COLO668 (cell line): ENCODE results near the gene IL22RA1.

Source experiments
- DNase-seq: peaks from one replicate; lab custom pipeline; 2025; ENCODE audit not compliant: unreplicated experiment; lab: John Stamatoyannopoulos, UW

The IL22RA1 gene

DNA sequence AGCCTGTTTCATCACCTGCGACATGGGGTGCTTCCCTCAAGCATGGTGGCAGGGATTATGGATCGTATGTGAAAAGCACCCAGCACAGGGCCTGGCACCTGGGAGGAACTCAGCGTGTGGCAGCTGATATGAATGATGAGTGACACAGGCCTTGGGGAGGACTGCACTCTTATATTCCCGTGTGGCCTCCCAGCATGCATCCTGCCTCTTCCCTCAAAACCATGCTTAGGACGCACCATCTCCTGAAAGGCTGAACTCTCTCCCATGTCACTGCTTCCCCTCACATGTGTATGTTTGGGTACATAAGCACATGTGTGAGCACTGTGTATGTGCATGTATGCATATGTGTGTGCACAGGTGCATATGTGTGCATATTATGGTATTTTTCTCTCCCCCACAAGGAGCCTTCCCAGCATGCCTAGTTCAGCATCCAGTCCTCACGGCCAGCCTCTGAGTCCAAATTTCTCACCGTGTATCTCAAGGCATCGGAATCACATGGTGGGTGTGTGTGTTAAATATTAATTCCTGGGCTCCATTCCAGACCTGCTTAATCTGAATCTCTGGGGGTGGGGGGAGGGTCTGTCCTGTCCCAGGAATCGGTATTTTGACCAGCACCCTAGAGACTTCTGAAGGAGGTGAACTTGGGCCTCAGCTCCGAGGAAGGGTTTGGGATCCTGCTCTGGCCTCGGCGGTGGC is 43.8 kb downstream of the IL22RA1 start:
- DNase-seq = no peak

DNA sequence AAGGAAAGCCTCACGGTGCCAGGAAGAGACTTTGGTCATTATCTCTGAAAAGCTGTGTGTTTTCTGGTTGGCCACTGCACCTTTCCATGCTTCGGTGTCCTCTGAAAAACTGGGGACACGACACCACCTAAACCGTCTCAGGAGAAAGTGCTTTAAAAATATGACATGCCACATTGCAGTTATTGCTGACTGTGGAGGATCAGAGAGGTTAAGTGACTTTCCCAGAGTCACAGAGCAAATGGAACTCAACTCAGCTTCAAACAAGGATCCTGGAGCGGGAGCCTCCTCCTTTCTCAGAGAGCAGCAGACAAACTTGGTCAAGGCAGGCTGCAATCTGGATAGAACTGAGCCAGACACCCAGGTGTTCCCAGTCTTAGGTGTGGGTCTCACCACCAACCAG is 44.8 kb downstream of the IL22RA1 start:
- DNase-seq = no peak

DNA sequence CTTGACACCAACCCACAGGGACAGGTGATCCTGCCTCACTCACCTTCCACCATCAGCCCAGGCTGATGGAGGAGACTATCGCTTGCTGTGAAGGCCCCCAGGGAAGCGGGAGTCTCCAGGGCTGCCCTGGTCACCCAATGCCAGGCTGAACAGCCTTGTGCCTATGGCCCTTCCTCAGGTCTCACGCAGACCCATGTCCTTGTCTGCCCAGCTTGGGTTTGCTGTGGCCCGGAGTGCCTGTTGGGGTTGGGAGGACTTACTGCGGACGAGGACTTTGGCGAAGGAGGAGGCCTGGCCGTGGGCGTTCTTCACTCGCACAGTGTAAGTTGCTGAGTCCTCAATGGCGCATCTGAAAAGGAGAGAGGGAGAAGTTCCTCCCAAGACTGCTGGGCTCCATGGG is 45.3 kb downstream of the IL22RA1 start:
- DNase-seq = no peak

DNA sequence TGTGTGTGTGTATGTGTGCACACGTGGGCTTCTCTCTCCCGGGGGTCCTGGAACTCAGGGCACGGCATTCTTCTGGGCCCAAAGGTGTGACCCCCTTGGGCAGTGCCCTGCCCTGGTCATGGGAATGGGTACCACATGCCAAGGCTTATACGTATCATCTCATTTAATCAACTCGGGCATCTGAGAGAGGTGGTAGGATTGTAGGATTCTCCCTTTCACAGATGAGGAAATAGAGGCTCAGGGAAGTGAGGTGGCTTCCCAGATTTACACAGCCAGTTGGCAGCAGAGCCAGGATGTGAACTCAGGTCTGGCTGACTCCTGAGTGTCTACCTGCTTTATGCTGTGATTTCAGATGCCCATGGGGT is 46.2 kb downstream of the IL22RA1 start:
- DNase-seq = no peak

DNA sequence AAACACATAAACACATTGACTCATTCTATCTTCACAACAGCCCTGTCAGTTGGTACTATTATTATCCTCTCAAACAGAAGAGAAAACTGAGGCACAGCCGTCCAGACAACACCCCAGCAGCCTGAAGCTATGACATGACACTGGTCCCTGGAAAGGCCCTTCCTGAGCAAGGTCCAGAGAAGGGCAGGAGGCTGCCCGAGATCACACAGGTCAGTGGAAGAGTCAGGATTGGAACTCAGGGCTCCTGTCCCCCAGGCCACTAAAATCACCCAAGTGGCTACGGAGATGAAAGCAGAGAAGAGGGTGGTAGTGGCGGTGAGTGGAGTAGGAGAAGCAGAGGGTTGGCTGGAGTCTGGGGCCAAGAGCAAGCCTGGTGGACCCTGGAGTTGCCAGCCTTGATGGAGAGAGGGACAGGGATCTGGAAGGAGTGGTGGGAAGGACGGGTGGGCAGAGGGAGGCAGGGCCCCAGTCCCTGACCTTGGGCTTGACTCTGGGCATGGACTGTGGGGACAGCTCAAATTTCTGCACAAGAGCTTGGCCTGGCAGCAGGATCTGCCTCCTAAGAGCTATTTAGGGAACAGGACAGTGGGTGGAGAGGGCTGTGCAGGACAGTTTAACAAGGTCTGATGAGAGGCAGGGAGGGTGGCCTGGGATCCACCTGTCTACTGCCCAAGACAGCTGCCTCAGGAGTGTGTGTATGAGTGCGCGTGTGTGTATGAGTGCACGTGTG is 46.8 kb downstream of the IL22RA1 start:
- no peak for DNase-seq

DNA sequence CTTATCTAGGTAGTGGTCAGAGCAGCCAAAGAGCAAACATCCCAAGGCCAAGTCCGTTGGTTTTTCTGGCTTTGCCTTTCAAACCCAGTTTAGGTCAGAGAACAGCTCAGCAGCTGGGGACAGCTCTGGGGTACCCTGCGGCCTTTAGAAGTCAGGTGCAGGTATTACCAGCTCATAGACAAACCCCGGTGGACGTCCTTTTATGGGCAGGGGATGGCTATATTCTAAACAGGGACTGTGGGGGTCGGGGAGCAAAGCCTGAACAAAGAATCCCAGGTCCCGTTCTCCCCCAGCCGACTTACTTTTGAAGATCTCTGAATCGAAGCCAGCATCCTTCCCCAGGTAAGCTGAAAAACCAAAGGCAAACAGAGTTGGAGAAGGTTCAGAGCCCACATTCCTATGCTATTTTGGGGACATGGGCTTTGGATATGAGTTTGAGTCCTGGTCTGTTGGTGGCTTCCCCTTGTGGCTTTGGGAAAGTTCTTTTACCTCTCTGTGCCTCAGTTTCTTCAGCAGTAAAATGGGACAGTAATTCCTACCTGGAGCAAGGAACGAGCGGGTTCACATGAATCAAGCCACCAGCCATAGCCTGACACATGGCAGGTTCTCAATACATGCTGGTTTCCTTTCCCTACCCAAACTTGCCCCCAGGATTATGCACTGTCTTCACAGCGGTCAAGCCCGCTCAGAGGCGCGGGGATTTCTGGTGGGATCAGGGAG is 47.6 kb downstream of the IL22RA1 start:
- no peak for DNase-seq

DNA sequence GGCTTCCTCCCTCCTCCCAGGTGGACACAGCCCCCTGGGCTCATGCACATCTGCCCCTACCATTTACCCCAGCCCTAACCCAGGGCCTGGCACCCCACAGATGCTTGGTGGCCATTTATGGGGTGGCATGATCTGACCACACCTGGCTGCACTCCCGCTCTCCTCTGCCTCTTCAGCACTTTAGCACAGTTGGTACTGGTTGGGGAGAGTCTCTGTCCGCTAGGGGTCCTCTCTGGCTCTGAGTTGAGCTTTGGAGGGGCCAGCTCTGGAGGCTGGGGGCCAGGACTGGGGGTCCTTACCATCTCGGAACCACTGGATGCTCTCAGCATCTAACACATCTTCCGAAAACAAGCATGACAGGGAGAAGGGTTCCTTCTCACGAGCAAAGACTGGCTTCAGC is 48.4 kb downstream of the IL22RA1 start:
- peak; percentile 25 for DNase-seq

DNA sequence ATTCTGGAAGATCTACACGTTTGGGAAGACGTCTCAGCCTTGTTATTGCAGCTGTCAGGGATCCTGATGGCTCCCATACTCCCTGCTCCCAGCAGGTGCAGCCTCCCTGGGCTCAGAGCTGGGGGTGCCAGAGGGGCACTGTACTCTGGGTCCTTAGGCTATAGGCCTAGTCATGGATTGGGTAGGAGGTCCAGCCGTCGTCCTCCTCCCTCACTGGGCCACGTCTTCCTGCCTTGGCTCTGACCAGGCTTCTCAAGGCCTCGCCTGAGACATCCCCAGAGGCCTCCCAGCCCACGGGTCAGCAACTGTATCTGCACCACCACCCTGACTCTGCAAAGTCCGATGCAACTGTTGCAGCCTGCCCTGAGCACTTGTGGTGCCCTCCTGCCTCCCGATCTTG is 49.2 kb downstream of the IL22RA1 start:
- DNase-seq = no peak

DNA sequence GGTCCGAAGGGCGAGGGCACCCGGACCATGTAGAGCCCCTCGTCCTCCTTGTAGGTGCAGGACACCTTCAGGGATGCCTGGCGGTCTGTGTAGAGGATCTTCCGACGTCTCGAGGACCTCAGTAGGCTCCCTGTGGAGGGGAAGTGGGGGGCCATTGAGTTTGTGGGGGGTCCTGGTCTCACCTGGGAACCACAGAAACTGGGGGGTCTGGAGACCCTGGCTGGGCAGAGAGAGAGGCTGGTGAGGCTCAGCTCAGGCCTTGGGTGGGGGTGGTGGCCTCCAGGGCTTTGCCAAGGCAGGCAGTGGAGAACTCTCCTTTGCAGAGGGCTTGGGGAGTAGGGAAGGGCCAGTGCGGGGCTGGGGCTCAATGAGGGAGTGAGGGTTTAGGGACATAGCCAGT is 50.0 kb downstream of the IL22RA1 start:
- no peak for DNase-seq

DNA sequence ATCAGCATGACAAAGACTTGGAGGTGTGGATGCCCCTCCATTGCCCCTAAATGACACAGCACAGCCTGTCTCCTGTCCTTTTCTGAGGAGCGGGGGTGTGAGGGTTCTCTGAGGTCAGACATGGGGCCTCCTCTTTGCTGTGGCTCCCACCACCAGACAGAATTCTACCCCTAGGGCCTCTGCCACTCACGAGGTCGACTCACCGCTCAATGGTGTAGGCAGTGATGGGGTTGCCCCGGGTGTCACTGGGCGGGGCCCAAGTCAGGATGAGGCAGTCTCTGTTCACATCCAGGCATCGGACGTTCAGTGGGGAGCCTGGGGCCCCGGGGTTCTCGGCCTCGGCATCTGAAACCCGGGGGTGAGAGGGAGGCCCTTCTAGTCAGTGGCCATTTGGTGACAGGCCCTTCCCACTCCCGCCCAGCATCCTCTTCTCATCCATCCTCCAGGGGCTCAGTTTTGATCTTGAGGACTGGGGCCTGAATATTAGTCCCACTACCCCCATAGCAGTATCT is 50.9 kb downstream of the IL22RA1 start:
- no peak for DNase-seq

DNA sequence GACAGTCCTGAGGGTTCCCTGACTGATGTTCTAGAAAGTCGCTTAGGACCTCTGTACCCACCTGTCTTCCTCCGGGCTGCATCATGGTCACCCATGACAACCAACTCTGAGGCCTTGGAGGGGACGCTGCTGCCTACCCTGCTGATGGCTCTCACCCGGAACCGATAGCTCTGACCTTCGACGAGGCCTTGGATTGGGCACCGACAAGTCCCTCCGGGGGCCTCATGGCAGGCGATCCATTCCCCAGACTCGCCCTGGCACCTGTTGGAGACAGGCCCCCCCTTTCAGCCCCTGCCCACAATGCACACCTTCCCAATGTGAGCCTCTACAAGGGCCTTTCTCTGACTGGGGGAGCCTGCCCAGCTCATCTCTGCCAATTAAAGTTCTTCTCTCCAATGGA is 52.2 kb downstream of the IL22RA1 start:
- DNase-seq = no peak

DNA sequence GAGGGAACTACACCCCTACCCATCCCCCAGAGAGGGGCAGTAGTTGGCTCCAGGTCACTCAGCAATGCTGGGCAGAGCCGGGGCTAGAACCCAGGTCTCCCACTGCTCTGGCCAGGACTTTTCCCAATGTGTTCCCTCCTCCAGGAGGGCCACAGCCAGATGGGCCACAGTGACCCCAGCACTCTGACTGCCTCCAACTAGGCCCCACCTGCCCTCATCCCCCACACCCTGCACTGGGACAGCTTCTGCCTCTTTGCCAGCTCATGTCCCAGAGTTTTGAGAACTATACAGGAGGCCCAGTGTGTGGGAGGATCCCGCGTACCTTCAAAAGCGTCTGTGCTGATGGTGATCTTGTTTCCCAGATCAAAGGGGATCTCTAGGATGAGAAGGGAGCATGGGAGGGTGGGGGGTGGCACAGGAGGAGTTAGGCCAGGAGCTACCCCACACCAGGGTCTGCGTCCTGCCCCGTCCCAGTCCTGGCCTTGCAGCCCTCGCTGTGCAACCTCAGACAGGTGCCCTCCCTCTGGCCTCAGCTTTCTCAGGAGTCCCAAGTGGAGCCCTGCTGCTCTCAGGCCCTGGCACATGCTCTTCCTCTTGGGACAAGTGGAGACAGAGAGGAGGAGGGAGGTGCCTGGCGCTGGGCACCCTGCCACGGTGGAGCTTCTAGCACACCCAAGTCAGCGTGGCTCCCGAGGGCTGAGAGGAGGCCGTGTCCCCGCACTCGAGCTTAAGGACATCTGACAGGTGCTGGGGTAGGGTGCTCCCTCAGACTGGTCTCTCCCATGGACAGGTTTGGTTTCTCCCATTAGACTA is 53.0 kb downstream of the IL22RA1 start:
- no peak for DNase-seq

DNA sequence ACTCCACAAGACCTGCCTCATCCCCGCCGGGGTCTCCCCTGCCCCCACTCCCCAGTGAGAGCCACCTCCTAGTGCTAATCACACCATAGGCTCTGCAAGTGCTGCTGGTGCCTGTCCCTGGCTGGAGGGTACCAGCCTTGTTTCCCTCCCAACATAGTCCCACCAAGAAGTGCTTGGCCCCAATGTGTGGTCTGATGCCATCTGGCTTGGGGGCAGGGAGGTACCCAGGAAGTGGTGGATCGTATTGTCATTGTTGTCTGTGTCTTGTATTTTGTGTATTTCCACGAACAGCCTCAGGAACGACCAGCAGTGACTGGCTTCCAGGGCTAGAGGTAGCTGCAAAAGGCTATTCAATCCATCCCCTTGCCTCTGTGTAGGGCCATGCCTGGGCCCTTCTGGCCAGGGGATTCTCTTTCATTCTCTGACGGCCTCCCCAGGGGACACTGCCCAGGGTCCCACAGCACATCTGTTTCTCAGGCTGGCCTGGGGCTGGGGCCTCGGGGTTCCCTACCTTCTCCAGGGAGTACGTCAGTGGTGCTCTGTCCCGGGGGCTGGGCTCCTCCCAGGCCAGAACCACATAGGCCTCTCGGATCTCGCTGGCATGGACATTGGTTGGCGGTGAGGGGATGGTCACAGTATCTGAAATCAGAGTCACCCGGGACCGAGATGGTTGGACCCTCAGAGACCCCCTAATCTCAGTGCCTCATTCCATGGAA is 53.8 kb downstream of the IL22RA1 start:
- DNase-seq = no peak

DNA sequence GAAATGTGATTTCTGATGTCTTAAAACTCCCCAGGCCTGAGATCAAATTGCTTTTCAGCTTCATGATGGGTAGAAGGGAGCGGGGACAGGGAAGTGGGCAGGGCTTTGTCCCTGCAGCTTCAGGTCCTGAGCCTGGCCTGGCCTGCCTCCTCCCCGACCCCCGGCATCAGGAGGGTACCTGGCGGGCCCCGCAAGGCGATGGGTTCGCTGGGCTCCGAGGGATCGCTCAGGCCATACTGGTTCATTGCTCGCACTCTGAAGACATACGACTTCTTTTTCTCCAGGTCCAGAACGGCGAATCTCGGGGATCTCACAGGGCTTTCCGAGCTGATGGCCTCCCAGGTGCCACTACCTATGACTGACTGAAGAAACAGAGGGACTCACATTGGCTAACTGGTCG is 56.5 kb downstream of the IL22RA1 start:
- DNase-seq = no peak

DNA sequence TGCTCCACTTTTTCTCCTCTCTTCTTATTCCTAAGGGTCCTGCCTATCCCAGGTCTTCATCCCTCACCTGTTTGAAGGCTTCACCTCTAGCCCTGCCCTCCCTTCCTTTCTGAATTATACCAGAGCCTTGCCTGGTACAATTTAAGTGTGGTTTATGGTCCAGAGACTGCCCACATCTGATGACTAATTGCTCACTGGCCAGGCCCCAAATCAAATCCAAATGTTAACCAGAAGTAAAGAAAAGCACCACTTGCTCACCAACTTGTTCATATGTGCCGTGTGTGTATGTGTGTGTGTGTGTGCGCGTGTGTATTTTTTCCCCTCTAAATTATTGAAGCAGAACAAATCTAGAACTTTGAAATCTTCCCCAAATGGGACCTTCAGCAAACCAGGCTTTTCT is 57.4 kb downstream of the IL22RA1 start:
- no peak for DNase-seq

DNA sequence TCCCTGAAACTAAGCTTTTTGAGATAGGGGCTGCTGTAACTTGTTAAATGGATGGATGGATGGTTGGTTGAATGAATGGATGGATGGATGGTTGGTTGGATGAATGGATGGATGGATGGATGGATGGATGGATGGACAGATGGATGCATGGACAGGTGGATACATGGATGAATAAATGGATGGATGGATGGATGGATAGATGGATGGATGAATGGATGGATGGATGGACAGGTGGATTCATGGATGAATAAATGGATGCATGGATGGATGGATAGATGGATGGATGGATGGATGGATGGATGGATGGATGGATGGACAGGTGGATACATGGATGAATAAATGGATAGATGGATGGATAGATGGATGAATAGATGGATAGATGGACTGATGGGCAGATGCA is 57.9 kb downstream of the IL22RA1 start:
- DNase-seq = no peak

DNA sequence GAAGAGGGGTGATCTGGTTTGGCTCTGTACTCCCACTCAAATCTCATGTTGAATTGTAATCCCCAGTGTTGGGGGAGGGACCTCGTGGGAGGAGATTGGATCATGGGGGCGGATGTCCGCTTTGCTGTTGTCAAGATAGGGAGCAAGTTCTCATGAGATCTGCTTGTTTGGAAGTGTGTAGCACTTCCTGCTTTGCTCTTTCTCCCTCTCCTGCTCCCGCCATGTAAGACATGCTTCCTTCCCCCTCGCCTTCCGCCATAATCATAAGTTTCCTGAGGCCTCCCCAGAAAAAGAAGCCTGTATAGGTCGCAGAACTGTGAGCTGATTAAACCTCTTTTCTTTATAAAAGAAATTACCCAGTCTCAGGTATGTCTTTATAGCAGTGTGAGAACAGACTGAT is 58.9 kb downstream of the IL22RA1 start:
- DNase-seq = no peak

DNA sequence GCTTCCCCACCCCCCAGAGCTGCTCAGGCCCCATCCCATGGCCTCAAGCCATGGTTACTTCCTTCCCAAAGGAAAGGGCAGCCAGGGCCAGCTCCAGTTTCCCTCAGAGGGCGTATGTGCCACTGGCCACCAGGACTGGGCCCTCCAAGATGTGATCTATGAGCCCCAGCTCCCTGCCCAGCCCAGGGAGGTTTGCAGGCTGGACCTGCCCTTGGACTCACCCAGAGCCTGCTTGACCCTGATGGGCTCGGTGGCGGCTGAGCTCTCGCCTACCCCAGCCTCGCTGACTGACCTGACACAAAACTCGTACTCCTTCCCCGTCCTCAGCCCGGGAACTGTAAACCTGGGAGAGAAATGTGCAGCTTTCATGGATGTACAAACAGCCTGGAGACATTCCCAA is 60.6 kb downstream of the IL22RA1 start:
- no peak for DNase-seq

DNA sequence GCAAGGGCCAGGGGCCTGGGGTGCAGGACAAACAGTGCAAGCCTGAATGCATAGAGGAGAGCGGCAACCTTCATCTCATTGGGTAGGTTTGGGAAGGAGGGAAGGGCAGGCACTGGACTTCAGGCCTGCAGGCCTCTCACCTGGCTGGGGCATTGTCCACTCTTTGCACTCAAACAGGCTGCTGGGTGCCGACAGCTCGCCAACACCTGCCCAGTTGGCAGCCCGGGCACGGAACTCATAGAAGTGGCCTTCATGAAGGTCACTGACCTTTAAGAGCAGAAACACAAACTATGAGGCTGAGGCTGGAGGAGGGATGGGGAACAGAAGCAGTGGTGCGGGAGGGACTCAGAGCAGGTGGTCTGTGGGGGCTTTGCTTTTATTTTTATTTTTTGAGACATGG is 61.8 kb downstream of the IL22RA1 start:
- no peak for DNase-seq

DNA sequence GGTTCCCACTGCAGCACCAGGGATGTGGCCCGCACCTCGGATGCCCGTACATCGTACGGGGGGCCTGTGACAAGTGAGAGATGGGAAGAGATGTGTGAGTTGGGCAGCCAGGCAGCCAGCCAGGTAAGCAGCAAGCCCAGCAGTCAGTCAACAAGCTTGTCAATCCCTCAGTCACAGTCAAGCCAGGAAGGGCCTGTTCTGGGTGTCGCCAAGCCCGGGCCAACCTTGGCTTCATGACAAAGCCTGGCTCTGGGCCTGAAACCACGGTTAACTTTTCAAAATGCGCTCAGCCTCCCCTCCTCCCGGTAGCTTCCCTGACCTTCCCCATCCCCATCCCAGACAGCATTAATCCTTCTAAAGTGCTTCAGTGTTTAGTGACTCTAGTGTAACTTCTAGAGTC is 62.8 kb downstream of the IL22RA1 start:
- DNase-seq = no peak
